GM18909 (cell line): ENCODE results near the gene DNAH9.

Source experiments
- ATAC-seq: cut with Tn5 transposase; IDR thresholded peaks from one replicate; pipeline ENCODE4 v1.9.1; 2021; ENCODE audit warnings: mild to moderate bottlenecking; ENCODE audit not compliant: unreplicated experiment, poor library complexity

Gene DNAH9

DNA sequence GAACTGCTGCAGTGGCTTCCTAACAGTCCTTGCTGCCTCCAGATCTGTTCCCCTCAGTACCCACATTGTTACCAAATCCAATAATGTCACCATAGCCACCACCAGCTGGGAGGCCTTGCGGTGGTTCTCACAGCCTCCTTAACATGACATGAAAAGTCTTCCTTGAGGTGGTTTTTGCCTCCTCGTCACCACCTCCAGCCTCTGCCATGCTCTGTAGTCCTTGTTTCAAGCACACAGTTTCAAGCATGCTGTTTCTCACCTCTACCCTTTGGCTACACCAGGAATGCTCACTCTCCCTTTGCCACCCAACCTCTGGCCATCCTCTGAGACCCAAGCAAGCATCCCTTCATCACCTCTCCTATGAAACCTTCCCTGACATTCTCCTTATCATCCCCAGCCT is 47.2 kb downstream of the DNAH9 start:
- no peak for ATAC-seq

DNA sequence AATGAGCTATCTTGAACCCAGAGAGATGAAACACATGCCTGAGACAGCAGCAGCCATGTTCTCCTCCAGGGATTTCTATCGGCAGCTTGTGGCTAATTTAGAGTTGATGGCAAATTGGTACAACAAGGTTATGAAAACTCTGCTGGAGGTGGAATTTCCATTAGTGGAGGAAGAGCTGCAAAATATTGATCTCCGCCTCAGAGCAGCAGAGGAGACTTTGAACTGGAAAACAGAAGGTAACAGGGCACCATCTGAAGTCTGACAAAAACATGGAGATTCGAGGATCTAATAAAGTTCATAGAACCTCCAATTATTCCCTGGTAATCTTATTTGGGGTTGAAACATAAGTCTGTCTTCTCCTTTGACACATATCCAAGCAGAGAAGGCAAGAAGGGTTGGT is 52.8 kb downstream of the DNAH9 start:
- no peak for ATAC-seq

DNA sequence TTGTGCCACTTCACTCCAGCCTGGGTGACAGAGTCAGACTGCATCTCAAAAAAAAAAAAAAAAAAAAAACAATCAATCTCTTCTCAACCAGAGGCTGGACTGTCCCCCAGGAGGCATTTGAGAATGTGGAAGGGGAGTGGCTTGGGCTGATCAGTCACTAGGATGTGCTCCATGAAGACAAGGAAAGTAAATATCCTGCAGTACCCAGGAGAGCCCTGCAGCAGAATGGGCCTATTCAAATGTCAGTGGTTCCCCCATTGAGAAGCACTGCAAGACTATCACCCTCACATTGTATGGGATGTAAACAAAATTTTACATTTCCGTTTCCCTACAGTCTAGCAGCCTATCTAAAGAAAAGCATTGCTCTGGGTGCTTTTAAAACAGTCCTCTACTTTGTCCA is 70.3 kb downstream of the DNAH9 start:
- no peak for ATAC-seq

DNA sequence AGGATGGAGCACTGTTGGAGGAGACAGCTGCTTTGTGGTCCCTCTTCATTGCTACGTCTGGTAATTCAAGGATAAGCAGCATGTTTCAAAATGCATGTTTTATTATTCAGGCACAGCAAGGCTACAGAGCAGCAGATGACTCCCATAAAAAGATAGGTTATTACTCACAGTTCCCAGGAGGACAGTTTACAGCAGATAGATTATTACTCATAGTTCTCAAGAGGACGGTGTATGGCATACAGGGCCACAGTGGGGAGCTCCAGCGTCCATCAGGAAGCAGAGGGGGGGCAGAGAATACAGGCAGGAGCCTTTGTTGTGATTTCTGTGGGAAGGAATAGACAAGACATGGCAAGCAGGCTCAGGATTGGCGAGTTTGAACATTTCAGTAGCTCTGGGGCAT is 72.9 kb downstream of the DNAH9 start:
- no peak for ATAC-seq

DNA sequence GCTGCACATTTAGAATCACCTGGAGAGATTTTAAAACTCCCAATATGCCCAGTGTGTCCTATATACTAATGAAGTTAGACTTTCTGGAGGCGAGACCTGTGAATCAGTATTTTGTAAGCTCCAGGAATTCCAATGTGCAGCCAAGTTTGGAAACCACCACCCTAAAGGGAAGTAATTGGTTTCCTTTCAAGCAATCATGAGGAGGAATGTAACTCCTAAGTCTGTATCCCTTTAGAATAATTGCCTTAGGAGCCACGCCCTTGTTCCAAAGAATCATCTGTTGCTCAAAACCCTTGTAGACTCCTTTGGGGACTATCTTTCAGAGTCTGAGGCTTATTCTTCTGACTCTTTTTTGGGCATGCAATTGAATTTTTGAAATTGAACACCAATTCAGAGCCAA is 84.4 kb downstream of the DNAH9 start:
- no peak for ATAC-seq

DNA sequence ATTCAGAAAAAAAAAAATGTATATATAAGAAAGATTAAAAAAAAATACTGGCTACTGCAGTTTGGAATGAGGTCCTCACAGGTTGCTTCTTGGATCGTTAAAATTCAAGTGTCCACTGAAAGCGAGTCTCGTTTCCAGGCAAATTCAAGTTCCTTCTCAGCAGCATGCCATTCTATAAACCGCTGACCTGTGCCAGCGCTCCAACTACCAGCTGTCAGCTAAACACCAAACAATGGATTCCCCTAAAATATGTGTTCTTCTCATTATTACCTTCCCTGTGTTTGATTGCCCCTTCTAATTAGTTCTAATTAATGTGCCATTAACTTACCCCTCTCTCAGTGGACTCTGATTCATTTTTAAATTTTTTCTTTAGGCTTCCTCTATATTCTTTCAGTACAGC is 92.4 kb downstream of the DNAH9 start:
- no peak for ATAC-seq

DNA sequence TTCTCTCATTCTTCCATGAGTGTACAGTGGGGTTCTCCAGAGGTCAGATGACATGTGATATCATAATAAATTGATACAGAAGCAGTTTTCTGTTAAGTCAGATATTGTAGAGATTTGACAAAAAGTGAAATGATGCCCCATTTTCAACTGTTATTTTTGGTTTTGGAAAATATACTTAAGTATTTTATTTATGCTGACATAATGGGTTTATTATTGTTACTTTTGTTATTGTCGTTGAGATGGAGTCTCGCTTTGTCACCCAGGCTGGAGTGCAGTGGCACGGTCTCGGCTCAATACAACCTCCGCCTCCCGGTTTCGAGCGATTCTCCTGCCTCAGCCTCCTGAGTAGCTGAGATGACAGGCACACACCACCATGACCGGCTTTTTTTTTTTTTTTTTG is 94.4 kb downstream of the DNAH9 start:
- no peak for ATAC-seq

DNA sequence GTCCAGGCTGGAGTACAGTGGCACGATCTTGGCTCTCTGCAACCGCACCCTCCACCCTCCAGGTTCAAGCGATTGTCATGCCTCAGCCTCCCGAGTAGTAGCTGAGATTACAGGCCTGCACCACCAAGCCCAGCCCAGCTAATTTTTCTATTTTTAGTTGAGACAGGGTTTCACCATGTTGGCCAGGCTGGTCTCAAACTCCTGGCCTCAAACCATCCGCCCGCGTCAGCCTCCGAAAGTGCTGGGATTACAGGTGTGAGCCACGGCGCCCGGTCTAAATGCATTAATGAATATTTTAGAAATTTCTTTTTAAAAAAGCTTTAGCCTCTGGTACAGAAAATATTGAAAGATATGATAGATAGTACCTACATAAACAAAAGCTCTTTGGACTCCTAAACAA is 95.0 kb downstream of the DNAH9 start:
- ATAC-seq: no peak

DNA sequence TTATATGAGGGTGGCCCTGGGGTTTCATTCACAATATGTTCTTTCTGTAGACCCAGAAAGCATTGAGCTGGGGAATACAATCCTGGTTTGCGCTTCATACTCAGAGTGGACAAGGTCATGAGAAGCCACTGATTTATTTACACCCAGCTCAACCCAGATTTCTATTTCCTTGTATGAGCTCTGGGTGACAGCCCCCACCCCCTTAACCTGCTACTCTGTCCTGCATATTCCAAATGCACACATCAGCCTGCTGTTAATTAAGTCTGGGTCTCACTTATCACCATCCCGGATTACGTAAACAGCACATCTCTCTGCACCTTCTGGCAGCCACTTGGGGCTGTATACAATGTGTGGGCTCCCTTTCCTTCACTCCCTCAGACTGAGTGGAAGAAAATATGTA is 102.4 kb downstream of the DNAH9 start:
- no peak for ATAC-seq

DNA sequence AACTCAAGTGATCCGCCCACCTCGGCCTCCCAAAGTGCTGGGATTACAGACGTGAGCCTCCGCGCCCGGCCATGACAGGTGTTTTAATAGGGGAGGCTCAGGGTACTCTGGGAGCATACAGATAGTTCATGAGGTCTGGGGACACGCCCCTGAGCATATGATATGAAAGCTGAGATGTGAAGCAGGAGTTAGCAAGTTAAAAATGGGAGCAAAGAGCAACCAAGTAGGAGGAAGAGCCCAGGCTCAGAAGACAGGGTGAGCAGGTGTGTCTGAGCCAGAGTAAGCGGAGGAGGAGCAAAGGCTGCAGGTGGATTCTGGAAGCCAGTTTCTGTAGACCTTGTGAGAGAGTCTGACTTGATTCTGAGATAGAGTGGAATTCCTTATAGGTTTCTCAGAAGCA is 103.6 kb downstream of the DNAH9 start:
- no peak for ATAC-seq

DNA sequence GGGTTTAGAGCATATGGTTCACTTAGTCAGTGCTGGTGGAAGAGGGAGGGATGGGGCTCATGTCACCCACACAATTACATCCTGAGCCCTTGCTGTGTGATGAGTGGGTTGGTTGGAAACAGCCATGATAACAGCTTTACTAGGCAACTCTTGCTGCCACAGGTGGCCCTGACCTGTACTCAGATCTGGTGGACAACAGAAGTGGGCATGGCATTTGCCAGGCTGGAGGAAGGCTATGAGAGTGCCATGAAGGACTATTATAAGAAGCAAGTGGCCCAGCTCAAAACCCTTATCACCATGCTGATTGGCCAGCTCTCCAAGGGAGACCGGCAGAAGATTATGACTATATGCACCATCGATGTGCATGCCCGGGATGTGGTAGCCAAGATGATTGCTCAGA is 105.8 kb downstream of the DNAH9 start:
- no peak for ATAC-seq

DNA sequence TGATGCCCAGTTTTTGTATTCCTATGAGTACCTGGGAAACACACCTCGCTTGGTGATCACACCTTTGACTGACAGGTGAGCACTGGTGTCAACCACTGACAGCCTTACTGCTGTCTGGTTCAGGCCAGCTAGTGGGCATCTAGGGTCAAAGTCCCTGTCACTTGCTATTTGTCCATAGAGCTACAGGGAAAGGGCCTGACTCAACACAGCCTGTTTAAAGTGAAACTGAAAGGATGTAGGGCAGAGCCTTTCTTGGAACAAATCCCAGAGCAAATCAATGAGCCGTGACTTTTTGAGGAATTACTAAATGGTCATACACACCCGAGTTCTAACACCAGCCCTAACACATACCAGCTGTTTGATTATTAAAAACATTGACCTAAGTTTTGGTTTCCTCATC is 106.8 kb downstream of the DNAH9 start:
- no peak for ATAC-seq

DNA sequence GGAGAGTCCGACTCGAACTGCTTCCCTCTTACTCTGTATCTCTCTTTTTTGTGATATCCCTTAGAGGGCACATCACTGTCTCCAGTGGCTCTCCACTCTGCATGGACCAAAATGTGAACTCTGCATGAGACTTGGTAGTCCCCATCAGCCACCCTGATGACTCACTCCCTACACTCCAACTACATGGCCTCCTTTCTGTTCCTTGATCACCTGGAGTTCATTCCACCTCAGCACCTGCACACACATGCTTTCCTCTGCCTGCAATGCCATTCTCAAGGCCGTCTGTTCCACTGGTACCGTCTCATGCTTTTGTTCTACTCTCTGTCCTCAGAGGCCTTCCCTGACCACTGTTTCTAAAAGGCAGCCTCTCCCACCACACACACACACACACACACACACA is 109.3 kb downstream of the DNAH9 start:
- ATAC-seq: no peak

DNA sequence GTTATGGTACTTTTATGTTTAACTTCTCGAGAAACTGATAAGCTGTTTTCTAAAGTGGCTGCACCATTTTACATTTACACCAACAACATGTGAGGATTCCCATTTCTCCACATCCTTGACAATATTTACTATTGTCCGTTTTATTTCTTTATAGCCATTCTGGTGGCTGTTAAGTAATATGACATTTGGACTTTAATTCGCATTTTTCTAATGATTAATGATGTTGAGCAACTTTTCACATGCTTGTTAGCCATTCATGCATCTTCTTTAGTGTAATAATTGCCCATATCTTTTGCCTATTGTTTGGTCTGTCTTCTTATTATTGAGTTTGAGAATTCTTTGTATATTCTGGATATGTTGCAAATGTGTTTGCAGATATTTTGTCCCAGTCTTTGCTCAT is 114.2 kb downstream of the DNAH9 start:
- ATAC-seq: no peak

DNA sequence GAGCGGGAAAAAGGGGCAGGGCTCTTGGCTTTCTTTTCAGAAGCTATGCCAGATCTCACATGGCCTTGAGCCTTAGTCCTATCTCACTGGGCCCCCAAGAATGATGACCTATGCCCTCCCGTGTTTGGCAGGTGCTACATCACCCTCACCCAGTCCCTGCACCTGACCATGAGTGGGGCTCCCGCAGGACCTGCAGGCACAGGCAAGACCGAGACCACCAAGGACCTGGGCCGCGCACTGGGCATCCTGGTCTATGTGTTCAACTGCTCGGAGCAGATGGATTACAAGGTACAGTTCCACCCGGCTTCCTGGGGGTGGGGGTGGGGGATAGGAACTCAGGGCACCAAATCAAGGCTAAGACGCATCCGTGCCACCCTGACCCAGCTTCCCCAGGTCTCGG is 120.9 kb downstream of the DNAH9 start:
- ATAC-seq: no peak

DNA sequence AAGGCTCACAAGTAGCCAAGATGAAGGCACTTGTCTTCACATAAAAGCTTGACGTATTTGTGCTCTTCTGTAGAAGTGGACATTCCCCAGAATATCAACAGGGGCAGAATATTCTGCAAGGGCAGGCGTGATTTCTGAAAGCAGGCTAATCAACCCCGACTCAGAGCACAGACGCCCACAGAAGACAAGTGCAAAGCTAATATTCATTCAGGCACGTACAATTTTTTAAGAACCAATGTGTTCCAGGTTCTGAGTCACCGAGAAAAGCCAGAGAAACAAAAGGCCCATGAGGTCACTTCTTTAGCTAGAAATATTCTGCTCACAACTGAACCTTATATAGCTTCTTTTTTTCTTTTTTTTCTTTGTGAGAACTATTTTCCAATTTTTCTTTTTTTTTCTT is 121.6 kb downstream of the DNAH9 start:
- ATAC-seq: no peak

DNA sequence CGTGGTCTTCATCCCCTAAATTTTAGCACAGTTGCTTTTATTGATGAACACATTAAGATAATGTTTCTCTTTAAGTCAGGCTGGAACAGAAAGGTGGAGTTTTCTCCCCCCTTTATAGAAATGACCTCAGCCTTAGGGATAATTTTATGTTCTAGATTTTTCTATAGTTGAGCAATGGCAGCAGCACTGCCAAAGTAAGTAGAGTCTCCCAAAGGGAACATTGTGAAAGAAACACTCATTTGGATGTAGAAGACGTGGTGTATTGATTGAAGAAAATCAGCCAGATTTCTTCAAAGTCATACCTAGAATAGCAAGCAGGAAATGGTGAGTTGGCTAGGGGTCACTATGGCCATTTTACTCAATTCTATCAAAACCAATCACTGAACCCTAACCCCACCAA is 122.5 kb downstream of the DNAH9 start:
- no peak for ATAC-seq

DNA sequence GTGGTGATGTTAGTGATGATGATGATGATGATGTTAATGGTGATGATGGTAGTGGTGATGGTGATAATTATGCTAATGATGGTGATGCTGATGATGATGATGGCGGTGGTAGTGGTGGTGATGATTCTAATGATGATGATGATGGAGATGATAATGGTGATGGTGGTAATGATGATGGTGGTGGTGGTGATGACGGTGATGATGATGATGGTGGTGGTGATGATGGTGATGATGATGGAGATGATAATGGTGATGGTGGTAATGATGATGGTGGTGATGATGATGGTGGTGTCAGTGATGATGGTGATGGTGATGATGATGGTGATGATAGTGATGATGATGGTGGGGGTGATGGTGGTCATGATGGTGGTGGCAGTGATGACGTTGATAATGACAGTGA is 132.5 kb downstream of the DNAH9 start:
- no peak for ATAC-seq

DNA sequence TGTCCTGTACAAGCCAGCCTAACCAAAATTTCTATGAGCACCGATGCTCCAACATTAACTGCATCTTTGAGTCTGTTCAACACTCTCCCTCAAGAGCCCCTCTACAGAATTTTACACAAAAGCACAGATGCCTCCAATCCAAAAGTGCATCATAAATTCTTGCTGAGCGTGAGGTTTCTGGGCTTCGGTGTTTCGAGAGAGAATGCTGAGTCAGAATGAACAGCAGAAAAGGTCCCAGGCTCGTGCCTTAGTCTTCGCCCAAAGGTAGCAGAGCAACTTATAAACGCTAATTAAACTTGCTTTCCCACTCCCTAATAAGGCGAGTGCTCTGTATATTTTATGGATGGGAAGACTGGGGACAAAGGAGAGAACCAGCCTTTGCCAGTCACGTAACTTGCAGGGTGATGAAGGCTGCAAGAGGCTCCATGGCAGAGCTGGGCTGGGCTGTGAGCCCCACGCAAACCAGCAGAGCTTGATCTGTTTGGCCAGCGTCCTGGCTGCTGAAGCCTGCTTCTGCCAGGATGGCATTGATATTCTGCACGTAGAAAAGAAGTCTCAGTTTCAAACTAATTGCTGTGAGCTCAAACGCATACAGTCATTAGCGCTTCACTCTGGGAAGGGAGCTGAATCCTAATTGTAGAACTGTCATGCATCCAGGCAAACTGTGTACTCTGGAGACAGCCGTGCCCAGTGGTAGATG is 138.5 kb downstream of the DNAH9 start:
- no peak for ATAC-seq

DNA sequence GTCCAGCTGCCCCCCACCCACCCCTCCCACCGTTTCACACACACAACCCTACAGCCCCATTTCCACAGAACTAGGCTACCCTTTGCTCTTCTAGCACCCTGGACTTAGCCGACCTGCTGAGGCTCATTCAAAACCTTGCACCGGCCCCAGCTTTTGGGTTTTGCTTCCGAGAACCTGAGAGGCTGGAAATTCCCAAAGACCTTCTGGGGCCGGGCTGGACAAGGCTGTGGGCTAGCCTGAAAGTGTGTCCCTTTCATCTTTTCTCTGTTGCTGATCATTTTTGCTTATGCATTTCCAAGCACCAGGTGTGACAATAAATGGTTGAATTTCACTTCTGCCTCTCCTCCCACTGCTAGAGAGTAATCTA is 139.0 kb downstream of the DNAH9 start:
- ATAC-seq: no peak

DNA sequence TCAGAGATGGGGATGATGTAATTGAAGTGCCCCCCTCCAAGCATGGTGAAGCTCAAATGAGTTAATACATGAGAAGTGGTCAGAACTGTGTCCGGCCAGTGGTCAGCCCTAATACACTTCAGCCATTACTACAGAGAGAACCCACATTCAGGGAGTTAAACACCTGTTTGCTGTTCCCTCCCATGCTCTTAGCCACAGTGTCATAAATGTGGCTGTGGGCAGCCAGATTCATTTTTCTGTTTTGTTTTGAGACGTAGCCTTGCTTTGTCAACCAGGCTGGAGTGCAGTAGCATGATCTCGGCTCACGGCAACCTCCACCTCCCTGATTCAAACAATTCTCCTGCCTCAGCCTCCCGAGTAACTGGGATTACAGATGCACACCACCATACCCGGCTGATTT is 139.9 kb downstream of the DNAH9 start:
- ATAC-seq: no peak

DNA sequence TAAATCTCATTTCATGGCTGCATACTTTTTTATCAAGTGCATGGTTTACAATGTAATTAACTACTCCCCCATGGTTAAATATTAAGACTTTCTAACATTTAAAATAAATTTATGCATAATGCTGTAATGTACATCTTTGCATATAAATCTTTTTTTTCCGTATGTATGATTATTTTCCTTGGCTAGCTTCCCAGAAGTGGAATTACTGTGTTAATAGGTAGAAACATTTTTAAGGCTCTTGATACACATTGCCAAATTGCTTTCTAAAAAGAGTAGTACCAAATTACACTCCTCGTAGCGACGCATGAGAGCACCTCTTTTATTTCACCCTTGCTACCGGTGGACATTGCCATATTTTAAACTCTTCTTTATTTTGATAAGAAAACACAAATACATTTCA is 141.1 kb downstream of the DNAH9 start:
- no peak for ATAC-seq

DNA sequence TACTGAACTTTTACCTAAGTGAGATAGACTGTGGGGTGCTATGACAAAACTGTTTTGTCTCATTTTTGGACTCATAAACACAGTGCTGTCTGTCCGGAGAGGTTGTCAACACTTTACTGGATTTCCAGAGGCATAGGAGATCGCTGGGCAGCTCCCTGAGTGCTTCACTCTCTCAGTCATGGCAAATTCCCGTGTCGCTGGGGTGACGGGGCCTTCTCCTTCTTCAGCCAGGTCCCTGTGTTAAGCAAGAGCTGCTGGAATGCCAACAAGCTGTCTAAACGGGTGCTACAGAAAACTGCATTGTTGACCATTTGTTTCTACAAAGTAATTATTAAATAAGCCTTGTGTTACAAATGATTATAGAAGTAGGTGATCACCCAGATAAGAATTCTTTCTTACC is 141.6 kb downstream of the DNAH9 start:
- ATAC-seq: no peak
